WTC11 (cell line): ENCODE results near the gene CARHSP1. TPM values are rescaled to one million over a fixed set of nuclear protein-coding genes. Genes with fewer than 3 reads are reported as not detected.

Experiments used
- ATAC-seq: fragments of 200-7000 bp; cut with Tn5 transposase; 2 replicates; pipeline ENCODE4 v1.10.0; 2021; ENCODE audit warnings: mild to moderate bottlenecking, moderate library complexity
- CTCF ChIA-PET: fragments of 300-600 bp; sonication (Branson Sonifier 250); formaldehyde crosslinking; loops from one replicate; lab custom pipeline; 2021; ENCODE audit warnings: antibody characterized with exemption; lab: Charles Lee
- POLR2A ChIA-PET: fragments of 350-600 bp; sonication (Branson Sonifier 250); formaldehyde crosslinking; loops from one replicate; lab custom pipeline; 2021; ENCODE audit warnings: antibody characterized with exemption; lab: Charles Lee
- DNase-seq: peaks from one replicate; pipeline ENCODE4 v3.0.0; 2021; ENCODE audit warnings: low spot score
- H3K27ac Mint-ChIP-seq: 2 replicates; pipeline ENCODE4 v1.8.0; 2021; ENCODE audit warnings: mixed read lengths
- H3K27me3 Mint-ChIP-seq: 2 replicates; pipeline ENCODE4 v1.8.0; 2021; ENCODE audit warnings: low read depth, mild to moderate bottlenecking, moderate library complexity, mixed read lengths
- H3K36me3 Mint-ChIP-seq: 2 replicates; pipeline ENCODE4 v1.8.0; 2021; ENCODE audit warnings: mixed read lengths
- H3K4me1 Mint-ChIP-seq: 2 replicates; pipeline ENCODE4 v1.8.0; 2022; ENCODE audit warnings: mixed read lengths
- H3K4me3 Mint-ChIP-seq: 2 replicates; pipeline ENCODE4 v1.8.0; 2021; ENCODE audit warnings: mild to moderate bottlenecking, moderate library complexity, mixed read lengths
- H3K9me3 Mint-ChIP-seq: 2 replicates; pipeline ENCODE4 v1.8.0; 2021; ENCODE audit warnings: mixed read lengths
- E2F1 ChIP-seq: sonication (generic); formaldehyde crosslinking; IDR thresholded peaks from 2 replicates; pipeline ENCODE4 v1.8.0; 2022; ENCODE audit warnings: mild to moderate bottlenecking, missing genetic modification reagents
- GABPB1 ChIP-seq: sonication (generic); formaldehyde crosslinking; IDR thresholded peaks from 2 replicates; pipeline ENCODE4 v1.8.1; 2023; ENCODE audit warnings: mild to moderate bottlenecking, missing genetic modification reagents
- PRRX2 ChIP-seq: fragments of 250-450 bp; sonication (Bioruptor Pico); IDR thresholded peaks from 2 replicates; pipeline ENCODE4 v1.8.0; 2021; ENCODE audit warnings: mild to moderate bottlenecking
- TEAD1 ChIP-seq: sonication (generic); formaldehyde crosslinking; IDR thresholded peaks from 2 replicates; pipeline ENCODE4 v1.8.0; 2022; ENCODE audit warnings: mild to moderate bottlenecking, missing genetic modification reagents
- TP53 ChIP-seq: sonication (generic); formaldehyde crosslinking; IDR thresholded peaks from 2 replicates; pipeline ENCODE4 v1.8.1; 2023; ENCODE audit warnings: mild to moderate bottlenecking, missing genetic modification reagents
- USF1 ChIP-seq: sonication (generic); formaldehyde crosslinking; IDR thresholded peaks from 2 replicates; pipeline ENCODE4 v1.8.0; 2022; ENCODE audit warnings: mild to moderate bottlenecking, missing genetic modification reagents
- total RNA-seq: library from RNA; stranded (reverse); gene quantifications from 3 replicates; pipeline ENCODE4 v1.2.3, GENCODE V29; 2021
- TF ChIP-seq, protein P1 (sequence below): sonication (generic); formaldehyde crosslinking; conservative IDR thresholded peaks from 2 replicates; pipeline ENCODE4 v1.8.1; 2023; ENCODE audit warnings: mild to moderate bottlenecking, low read depth, missing genetic modification reagents, moderate library complexity
- TF ChIP-seq, protein P2 (sequence below): sonication (generic); formaldehyde crosslinking; IDR thresholded peaks from 2 replicates; pipeline ENCODE4 v1.8.0; 2023; ENCODE audit warnings: mild to moderate bottlenecking, missing genetic modification reagents
- TF ChIP-seq, protein P3 (sequence below): fragments of 250-450 bp; sonication (Bioruptor Pico); IDR thresholded peaks from 2 replicates; pipeline ENCODE4 v1.9.0; 2021; ENCODE audit warnings: mild to moderate bottlenecking
- TF ChIP-seq, protein P4 (sequence below): fragments of 250-450 bp; sonication (Bioruptor Pico); IDR thresholded peaks from 2 replicates; pipeline ENCODE4 v1.9.0; 2021; ENCODE audit warnings: moderate library complexity, mild to moderate bottlenecking, inconsistent platforms, borderline replicate concordance
- TF ChIP-seq, protein P5 (sequence below): sonication (generic); formaldehyde crosslinking; IDR thresholded peaks from 2 replicates; pipeline ENCODE4 v1.8.1; 2023; ENCODE audit warnings: mild to moderate bottlenecking, moderate library complexity, missing genetic modification reagents

CARHSP1 gene
- total RNA-seq, 1 experiment from 2014 or later: 261 TPM

DNA sequence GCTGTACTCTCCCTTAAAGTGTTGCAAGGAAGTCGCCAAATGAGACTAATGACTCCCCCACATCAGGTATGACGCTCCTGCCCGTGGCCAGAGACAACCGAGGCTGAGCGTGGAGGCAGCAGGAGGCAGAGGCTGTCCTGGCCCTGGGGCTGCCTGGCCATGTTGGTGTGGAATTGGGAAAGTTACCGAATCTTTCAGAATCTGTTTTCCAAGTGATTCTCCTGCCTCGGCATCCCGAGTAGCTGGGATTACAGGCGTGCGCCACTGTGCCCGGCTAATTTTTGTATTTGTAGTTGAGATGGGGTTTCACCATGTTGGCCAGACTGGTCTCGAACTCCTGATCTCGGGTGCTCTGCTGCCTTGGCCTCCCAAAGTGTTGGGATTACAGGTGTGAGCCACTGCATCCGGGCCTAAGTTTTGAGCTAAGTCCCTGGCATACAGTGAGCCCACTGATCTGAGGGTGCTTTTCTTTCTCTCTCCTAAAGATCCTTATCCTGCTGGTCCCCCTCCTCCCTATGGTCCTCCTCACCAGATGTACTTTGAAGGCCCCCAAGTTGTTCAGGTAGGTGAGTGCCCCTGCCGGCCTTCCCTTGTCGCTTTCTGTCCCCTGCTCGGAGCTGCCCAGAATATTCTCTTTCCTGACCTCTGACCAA lies 14.0 kb upstream of the CARHSP1 start (continued):
- TF ChIP-seq, protein P1, sequence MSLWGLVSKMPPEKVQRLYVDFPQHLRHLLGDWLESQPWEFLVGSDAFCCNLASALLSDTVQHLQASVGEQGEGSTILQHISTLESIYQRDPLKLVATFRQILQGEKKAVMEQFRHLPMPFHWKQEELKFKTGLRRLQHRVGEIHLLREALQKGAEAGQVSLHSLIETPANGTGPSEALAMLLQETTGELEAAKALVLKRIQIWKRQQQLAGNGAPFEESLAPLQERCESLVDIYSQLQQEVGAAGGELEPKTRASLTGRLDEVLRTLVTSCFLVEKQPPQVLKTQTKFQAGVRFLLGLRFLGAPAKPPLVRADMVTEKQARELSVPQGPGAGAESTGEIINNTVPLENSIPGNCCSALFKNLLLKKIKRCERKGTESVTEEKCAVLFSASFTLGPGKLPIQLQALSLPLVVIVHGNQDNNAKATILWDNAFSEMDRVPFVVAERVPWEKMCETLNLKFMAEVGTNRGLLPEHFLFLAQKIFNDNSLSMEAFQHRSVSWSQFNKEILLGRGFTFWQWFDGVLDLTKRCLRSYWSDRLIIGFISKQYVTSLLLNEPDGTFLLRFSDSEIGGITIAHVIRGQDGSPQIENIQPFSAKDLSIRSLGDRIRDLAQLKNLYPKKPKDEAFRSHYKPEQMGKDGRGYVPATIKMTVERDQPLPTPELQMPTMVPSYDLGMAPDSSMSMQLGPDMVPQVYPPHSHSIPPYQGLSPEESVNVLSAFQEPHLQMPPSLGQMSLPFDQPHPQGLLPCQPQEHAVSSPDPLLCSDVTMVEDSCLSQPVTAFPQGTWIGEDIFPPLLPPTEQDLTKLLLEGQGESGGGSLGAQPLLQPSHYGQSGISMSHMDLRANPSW: no peak
- no peak for TF ChIP-seq USF1 (CRISPR knock-in tag)
- TF ChIP-seq, protein P2, sequence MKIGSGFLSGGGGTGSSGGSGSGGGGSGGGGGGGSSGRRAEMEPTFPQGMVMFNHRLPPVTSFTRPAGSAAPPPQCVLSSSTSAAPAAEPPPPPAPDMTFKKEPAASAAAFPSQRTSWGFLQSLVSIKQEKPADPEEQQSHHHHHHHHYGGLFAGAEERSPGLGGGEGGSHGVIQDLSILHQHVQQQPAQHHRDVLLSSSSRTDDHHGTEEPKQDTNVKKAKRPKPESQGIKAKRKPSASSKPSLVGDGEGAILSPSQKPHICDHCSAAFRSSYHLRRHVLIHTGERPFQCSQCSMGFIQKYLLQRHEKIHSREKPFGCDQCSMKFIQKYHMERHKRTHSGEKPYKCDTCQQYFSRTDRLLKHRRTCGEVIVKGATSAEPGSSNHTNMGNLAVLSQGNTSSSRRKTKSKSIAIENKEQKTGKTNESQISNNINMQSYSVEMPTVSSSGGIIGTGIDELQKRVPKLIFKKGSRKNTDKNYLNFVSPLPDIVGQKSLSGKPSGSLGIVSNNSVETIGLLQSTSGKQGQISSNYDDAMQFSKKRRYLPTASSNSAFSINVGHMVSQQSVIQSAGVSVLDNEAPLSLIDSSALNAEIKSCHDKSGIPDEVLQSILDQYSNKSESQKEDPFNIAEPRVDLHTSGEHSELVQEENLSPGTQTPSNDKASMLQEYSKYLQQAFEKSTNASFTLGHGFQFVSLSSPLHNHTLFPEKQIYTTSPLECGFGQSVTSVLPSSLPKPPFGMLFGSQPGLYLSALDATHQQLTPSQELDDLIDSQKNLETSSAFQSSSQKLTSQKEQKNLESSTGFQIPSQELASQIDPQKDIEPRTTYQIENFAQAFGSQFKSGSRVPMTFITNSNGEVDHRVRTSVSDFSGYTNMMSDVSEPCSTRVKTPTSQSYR (CRISPR knock-in tag): no peak
- TF ChIP-seq TEAD1 (CRISPR knock-in tag): no peak
- TF ChIP-seq, protein P3, sequence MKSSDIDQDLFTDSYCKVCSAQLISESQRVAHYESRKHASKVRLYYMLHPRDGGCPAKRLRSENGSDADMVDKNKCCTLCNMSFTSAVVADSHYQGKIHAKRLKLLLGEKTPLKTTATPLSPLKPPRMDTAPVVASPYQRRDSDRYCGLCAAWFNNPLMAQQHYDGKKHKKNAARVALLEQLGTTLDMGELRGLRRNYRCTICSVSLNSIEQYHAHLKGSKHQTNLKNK (CRISPR knock-in tag): no peak
- TF ChIP-seq PRRX2 (CRISPR knock-in tag): no peak
- TF ChIP-seq TP53 (CRISPR knock-in tag): no peak

DNA sequence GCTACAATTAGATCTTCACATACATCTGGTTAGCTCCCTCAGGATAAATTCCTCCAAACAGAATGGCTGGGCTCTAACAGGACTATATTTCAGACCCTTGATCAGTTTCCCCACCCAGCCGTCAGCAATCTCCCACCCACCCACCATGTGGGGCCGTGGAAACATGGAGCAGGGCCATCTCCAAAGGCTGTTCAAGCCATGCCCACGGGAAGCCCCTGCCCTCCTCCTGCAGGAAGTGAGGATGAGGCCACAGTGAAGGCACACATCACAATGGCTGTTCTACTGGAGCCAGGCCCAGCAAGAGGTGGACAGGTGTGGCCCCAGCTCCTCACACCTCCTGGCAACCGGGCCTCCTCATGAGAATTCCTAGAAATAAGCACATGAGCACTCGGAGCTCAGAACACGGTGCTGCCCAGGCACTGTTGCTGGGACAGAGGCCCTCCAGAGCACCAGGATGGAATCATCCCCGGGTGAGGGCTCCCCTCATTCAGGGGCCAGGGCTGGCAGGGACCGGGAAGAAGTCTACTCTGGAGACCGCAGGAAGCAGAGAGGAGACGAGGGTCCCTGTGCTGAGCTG lies 13.3 kb upstream of the CARHSP1 start, which contains the start of gene LITAFD:
Gene LITAFD, plus strand, starts transcription at position 311 of the 577 bp plus-strand sequence. CDS start 2,005 bp downstream, outside the sequence.
- POLR2A ChIA-PET: no interaction called here
- no peak within 1 kb of the TSS for H3K4me3 Mint-ChIP-seq
- ATAC-seq: no peak

More for the DNA sequence above, 13.3 kb upstream of the CARHSP1 start, which contains the start of gene LITAFD:
- no peak within 1 kb of the TSS for H3K27ac Mint-ChIP-seq
- CTCF ChIA-PET: interaction anchor here (0.6 to 3.3 kb wide), 5 partner anchors 9 to 151 kb away, joined by 3 to 15 read pairs (median 4); no protein-coding TSS in a partner anchor
- TF ChIP-seq GABPB1 (CRISPR knock-in tag) (peak; percentile 18; the same call in 1 of the 2 replicates), E2F1 (CRISPR knock-in tag) (no peak)
- TF ChIP-seq, protein P4, sequence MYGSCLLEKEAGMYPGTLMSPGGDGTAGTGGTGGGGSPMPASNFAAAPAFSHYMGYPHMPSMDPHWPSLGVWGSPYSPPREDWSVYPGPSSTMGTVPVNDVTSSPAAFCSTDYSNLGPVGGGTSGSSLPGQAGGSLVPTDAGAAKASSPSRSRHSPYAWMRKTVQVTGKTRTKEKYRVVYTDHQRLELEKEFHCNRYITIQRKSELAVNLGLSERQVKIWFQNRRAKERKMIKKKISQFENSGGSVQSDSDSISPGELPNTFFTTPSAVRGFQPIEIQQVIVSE: no peak
- TF ChIP-seq, protein P5, sequence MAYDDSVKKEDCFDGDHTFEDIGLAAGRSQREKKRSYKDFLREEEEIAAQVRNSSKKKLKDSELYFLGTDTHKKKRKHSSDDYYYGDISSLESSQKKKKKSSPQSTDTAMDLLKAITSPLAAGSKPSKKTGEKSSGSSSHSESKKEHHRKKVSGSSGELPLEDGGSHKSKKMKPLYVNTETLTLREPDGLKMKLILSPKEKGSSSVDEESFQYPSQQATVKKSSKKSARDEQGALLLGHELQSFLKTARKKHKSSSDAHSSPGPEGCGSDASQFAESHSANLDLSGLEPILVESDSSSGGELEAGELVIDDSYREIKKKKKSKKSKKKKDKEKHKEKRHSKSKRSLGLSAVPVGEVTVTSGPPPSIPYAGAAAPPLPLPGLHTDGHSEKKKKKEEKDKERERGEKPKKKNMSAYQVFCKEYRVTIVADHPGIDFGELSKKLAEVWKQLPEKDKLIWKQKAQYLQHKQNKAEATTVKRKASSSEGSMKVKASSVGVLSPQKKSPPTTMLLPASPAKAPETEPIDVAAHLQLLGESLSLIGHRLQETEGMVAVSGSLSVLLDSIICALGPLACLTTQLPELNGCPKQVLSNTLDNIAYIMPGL (CRISPR knock-in tag): no peak
- TF ChIP-seq, all 79 proteins: peak for 1
- Mint-ChIP-seq H3K27me3 (no peaks in the 10 kb centered on the region; the same call in 1 of the 2 replicates), H3K36me3 (peaks cover under 1% of the 10 kb centered on the region; the same call in 1 of the 2 replicates), H3K4me1 (peaks cover 28% of the 10 kb centered on the region), H3K9me3 (no peaks in the 10 kb centered on the region)
- DNase-seq: no peak
